Fibroblast of skin of right biceps (primary cell): ENCODE measurements around the gene TTC17.
A peak's percentile ranks its signal among the peaks of the same experiment; 100 is the strongest.
"Not testable (repeated sequence)": the region's sequence is repeated elsewhere in the genome, so short reads cannot be mapped to it uniquely, and the experiment has no call there.

Source experiments
- DNase-seq: peaks from one replicate; pipeline ENCODE4 v3.0.0-alpha.2; 2013

TTC17 gene

DNA sequence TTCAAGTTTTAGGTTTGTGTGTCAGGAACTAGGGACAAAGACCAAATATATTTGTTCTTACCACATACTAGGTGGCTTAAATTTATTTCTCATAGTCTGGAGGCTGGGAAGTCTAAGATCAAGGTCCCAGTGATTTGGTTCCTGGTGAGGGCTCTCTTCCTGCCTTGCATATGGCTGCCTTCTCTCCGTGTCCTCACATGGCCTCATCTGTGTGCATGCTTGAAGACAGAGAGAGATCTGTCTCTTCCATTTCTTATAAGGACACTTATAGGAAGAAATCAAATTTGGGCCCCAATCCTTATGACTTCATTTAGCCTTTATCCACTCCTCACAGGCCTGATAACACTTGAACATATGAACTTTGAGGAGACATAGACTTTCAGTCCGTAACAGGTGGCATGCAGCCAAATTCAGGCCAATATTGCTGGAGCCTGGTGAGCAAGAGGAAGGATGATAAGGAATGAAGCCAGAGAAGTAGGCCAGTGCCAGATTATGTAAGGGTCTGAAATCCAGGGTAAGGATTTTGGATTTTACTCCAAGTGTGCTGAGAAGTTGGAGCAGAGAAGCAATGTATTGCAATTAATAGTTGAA is 35.1 kb downstream of the TTC17 start:
- DNase-seq = no peak

- DNase-seq = no peak
Measured at GRCh38 chr11:43396617-43397016, 37.9 kb downstream of the TTC17 start.

GRCh38 chr11:43397251-43397650 is 38.5 kb downstream of the TTC17 start:
- DNase-seq = no peak

- no peak for DNase-seq
Measured at GRCh38 chr11:43399983-43400630, 41.4 kb downstream of the TTC17 start.

DNA sequence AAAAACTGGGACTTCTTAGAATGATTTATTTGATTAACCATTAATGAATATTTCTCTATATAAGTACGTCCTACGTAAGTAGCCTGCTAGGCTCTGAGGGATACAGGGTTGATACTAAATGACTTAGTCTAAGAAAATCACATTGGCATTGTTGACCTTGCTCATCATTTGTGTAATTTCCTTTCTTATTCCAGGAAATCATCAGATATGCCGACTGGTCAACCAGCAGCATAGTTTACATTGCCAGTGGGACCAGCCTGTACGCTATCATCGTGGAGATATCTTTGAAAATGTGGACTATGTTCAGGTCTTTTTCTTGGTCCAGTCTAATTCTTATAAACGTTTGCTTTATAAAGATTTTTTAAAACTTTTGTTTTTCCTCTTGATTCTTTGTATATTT is 42.5 kb downstream of the TTC17 start:
- DNase-seq = no peak

- DNase-seq = not testable (repeated sequence)
Measured at GRCh38 chr11:43401811-43402210, 43.1 kb downstream of the TTC17 start.

- no peak for DNase-seq
Measured at GRCh38 chr11:43403357-43404231, 44.9 kb downstream of the TTC17 start.

- no peak for DNase-seq
Measured at GRCh38 chr11:43404406-43404805, 45.7 kb downstream of the TTC17 start.

GRCh38 chr11:43404836-43405479 is 46.2 kb downstream of the TTC17 start:
- DNase-seq = no peak

DNA sequence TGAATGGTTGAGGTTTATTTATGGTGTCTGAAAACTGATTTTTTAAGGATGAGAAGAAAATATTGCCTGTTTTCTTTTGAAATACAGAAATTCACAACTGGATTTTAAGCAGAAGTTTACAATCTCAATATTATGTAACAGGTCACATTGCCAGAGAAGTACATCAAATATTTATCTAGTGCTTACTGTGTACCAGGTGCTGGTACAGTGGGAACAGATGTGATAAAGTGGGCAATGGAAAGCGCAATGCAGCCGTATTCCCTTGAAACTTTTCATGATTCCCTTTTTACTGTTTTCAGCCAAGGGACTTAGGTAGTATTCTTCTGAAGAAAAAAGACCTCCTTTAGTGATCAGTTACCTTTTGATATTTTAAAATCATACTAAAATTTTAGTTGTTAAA is 49.6 kb downstream of the TTC17 start:
- no peak for DNase-seq

DNA sequence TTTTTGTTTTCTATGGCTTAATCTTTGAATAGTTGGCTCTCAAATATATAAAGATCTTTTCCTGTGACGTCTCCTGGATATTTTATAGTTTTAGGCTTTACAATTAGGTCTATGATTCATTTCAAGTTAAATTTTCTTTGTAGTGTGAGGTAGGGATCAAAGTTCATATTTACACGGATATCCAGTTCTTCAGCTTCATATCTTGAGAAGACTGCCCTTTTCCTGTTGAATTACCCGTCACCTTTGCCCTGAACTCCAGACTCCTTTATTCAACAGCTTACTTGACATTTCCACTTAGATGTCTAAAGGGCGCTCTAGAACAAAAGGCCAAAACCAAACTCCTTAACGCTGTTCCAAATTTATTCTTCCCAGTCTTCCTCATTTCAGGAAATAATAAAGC is 51.7 kb downstream of the TTC17 start:
- no peak for DNase-seq

GRCh38 chr11:43418197-43418596 is 59.5 kb downstream of the TTC17 start:
- no peak for DNase-seq

DNA sequence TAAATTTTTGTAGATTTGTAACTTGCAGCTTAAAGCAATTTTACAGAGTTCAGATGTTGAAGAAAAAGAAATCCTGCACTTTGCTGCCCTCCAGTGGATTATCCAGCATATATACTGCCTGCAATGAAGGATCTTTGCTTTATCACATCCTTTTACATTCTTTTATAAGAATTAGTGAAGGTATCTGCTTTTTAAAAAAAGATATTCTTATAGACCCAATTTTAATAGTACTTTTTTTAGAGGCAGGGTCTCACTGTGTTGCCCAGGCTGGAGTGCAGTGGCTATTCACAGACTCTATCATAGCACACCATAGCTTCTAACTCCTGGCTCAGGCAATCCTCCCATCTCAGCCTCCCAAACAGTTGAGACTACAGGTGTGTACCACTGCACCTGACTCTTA is 60.7 kb downstream of the TTC17 start:
- DNase-seq = peak; percentile 31

GRCh38 chr11:43427971-43428370 is 69.3 kb downstream of the TTC17 start:
- no peak for DNase-seq

- DNase-seq = not testable (repeated sequence)
Measured at GRCh38 chr11:43430916-43431315, 72.2 kb downstream of the TTC17 start.

DNA sequence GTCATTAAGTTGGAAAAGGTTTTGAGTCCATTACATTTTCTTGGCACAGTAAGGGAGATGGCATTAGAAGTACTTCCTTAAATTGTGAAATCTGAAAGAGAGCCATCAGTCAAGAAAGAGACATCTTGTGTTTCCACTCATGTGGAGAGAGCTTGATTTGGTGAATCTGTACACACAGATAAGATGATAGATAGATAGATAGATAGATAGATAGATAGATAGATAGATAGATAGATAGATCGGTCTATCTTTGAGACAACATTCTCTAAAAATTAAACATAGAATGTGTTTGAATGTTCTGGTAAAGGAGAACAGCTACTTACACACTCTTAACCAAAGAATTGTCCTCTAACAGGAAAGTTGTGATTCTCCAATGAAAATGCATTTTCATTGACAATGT is 76.2 kb downstream of the TTC17 start:
- DNase-seq = no peak

GRCh38 chr11:43440486-43440885 is 81.8 kb downstream of the TTC17 start:
- DNase-seq = no peak

DNA sequence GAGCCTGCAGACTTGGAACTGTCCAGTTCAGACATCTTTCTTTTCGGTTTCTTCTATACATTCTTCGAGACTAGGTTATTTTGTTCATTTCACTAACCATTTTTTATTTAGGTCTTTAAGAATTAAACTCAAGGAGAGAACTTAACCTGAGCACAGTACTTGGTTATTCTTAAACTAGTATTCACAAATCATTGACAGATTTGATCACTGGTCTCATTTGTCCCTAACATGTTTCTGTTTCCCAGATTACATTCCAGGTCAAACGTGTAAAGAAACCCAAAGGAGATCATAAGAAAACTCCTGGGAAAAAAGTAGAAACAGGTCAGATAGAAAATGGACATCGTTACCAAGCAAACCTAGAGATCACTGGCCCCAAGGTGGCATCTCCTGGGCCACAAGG is 85.1 kb downstream of the TTC17 start:
- no peak for DNase-seq

GRCh38 chr11:43447151-43447550 is 88.4 kb downstream of the TTC17 start:
- no peak for DNase-seq

DNA sequence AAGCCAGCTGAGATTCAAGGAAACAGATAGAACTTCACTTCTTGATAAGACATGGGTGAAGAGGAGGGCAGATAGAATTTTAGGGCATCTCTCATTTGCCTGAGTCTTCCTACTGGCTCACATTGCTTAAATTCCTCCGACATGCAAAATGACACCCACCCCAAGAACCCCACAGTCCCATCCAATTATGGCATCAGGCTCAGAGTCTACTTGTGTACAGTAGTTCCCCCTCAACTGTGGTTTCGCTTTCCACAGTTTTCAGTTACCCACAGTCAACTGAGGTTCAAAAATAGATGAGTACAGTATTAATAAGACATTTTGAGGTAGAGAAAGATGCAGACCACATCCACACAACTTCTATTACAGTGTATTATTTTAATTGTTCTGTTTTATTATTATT is 99.8 kb downstream of the TTC17 start:
- no peak for DNase-seq

- DNase-seq = no peak
Measured at GRCh38 chr11:43459246-43459645, 100.5 kb downstream of the TTC17 start.

DNA sequence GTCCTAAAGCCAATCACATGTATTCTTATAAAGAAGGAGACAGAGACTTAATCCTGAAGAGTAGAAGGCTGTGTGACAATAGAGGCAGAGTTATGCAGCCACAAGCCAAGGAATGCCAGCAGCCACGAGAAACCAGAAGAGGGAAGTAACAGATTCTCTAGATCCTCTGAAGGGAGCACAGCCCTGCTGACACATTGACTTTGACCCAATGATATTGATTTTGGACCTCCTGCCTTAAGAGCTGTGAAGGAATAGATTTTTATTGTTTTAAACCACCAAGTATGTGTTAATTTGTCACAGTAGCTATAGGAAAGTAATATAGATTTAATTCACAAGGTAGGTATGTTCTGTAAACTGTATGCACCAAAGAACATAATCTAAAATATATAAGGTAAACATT is 103.6 kb downstream of the TTC17 start:
- DNase-seq = no peak

DNA sequence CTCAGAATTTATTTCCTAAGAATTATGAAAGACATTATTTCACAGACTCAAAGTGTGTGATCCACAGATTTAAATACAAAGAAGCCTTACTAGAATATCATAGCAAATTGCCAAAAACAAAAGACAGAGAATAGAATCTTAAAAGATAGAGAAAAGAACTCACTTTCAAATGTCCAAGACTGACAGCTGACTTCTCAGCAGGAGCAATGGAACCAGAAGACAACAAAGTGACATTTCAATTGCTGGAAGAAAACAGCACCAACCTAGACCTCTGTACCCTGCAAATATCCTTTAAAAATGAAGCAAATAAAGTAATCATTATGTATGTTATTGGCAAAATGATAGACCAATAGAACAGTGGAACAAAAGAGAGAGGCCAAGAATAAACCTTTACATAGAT is 109.2 kb downstream of the TTC17 start:
- DNase-seq = no peak

GRCh38 chr11:43477491-43477890 is 118.8 kb downstream of the TTC17 start:
- not testable (repeated sequence) for DNase-seq
